NCI-H748 (cell line): ENCODE measurements around the gene DNMT3A.

Source experiments
- DNase-seq: peaks from one replicate; lab custom pipeline; 2025; ENCODE audit not compliant: unreplicated experiment; lab: John Stamatoyannopoulos, UW

DNMT3A gene

DNA sequence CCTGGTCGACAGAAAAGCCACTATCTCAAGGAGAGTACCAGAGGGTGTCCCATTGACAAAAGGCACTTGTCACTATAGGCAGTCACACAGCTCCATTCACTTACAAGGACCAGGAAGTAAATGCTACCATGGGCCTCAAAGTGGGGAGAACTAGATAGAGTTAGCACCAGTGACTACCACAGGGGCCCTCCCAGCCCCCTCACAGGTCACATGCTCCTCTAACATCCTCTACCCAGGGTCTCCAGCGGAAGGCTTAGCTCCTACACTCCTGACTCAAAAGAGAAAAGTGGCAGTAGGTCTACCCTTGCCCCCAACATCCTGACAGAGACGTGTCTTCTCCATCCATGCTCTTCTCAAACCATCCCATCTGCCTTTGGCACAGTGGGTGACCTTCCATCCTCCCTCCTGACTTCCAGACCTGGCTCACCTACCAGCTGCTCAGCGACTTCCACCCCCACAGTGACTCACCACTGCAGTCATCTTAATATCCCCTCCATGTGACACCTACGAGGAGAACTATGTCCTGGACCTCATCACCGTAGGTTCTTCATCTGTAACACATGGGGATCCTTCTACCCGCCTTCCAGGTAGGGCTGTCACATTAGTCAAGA, 5.6 kb upstream of the DNMT3A start:
- DNase-seq: no peak

DNA sequence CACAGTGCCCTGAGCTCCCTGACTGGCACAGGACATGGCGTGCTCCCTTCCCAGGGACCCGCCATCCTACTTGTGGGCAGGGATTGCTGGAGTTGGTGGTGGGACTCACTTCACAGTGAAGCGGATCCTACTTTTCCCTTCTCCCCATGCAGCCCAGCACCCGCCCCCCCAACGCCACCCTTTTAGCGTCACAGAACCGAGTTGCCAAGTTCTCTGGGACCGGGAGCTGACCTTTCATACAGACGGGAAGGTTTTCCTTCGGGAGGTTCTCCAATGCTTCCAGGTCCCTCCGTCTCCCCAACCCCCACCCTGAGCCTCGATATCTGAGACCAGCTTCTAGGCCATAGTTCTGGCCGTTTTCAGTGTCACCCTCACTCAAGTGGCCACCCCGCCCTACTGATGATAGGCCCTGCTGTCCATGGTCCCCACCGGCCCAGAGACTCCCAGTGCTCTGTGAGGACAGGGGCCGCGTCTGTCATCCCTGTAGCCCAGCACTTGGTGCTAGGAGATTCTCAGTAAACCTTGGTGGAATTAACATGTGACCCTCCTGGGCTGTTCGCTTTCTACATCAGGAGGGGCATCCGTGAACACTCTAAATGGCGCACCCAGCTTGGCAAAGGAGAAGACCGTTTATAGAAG, 1.6 kb upstream of the DNMT3A start:
- no peak for DNase-seq

DNA sequence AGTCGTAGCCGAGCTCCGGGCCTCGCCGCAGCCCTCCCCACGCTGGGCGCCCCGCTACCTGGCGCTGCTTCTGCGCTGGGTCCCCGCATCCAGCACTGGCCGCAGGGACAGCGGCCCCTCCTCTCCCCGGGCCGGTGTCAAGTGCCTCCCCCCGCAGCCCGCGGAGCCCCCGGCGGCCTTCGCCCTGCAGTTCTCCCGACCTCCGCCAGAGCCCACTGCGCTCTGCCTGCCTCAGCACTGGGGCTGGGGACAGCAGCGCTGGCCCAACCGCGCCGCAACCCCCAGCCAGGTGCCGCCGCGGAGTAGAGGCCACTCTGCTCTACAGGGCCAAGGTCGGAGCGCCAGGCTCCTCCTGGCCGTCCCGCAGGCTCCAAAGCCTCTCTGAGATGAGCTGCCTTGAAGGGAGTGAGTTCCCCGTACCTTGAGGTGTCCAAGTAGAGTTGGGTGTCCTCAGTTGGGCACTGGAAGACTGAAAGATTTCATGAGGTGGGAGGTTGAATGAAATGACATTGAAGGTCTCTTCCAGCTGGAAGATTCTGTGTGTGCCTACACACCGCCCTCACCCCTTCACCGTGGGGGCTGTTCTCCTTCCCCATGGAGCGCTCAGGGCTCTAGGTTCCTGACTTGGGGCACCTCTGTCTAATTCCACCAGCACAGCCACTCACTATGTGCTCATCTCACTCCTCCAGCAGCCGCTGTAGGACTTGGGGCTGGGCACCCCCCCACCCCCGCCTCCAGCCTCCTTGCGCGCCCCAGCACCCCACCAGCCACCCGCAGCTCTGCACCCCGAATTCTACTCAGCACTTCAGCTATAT, 854 bp upstream of the DNMT3A start:
- peak; percentile 87 for DNase-seq

DNA sequence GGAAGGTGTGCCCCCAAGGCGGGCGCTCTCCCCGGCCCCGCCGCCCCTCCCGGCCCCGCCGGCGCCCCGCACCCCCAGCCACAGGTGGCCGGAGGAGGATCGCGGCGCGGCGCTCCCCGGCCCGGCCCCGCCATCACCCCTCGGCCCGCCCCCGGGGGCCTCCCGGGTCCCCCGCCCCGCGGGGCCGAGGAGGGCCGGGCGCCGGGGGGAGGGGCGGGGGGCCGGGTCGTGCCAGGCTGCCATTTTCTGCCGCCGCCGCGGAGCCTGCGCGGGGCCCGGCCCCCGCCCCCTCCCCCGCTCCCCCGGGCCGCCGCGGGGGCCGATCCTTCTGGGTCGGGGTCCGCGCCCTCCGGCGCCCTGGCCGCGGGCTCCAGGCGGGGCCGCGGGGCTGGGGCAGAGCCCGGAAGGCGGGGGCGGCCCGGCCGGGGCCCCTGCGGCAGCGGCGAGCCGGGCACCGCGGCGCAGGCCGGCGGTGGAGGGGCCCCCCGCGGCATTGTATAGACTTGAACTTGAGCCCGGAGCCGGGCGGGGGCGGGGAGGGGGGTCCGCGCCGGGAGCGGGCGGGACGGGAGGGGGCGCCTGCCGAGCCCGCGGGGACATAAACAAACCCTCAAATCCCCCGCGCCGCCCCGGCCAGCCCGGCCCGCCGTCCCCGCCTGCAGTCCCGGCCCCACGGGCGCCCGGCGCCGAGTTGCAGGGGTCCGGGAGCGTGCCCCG, 556 bp downstream of the DNMT3A start:
- DNase-seq: peak; percentile 54

DNA sequence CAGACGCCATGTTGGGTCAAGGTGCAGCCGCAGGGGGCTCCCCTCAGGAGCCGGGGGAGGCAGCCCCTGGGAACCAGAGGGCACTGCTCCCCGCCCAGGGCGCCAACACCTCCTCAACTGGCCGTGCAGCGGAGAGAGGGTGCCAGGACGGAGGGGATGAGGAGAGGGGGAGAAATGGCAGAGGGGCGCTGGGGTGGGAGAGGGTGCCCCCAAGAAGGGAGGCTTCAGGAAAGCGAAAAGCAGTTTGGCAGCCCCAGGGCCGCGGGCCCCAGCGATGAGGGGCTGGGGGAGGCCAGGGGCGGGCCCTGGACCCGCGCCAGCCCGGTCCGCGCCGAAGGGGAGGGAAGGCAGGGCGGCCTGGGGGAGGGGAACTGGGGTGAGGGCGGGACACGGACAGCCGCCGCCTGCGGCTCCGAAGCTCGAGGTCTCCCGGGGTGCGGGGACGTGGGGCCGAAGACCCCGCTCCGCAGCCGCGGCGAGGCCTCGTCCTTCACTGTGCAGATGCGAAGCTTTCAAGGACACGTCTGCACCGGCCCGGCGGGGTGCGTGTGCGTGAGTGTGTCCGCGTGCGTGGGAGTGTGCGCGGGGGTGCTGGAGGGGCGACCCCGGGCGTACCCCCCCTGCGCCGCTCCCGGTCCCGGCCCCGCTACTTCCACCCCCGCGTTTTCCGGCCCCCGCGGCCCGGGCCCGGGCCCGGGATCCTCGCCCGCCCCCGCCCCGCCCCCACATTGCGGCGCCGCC, 1.4 kb downstream of the DNMT3A start:
- peak; percentile 69 for DNase-seq

DNA sequence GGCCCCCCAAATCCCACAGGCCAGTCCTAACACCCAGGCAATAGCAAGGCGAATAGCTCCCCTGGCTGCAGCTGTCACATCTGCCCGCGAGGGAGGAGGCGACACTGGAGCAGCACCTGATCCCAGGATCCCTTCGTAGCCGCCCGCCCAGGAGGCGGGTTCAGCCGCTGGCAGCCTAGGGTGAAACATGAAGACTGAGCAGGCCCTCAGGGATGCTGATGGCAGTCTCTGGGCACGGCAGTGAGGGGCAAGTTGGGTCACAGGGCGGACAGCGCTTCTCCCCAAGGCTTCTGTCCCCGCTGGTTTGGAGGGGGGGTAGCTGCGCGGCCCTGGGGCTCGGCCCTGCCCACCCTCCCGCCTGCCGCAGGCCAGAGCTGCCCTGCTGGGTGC, 1.9 kb downstream of the DNMT3A start:
- DNase-seq: peak; percentile 76

DNA sequence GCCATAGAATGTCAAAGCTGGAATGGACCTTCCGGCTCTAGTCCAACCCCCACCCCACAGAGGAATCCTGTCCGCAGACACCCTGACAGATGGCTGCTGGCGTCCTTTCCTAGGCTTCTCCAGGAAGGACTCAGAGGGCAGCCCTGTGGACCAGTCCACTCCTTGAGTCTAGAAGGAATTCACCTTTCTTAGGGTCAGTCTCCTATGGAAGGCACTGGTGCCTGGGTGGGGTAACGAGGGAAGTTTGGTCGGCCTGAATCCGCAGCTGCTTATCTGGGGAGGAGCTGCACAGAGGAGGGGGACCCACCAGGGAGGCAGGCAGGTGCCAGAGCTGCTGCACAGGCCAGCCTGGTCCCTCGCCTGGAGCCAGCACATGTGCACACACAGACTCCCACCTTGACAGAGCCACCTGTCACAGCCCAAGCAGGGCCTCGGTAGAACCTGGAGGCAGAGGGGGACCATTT, 2.5 kb downstream of the DNMT3A start:
- DNase-seq: no peak

DNA sequence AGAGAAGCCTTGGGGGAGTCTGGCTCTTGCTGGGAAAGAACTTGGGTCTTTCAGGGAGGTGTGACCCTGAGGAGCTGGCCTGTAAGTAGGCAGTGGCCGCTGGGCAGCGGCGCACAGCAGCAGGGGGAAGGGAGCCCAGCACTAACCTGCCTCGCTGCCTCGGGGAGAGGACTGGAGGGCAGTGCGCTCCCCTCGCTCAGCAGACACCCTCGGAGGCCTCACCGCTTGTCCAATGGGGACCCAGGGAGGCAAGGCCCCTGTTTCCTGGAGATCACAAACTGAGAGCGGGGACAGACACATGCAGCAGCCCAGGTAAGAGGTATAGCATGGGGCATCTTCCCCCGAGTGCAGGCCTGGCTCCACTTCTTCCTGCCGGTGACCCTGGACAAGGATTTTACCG, 3.3 kb downstream of the DNMT3A start:
- no peak for DNase-seq

DNA sequence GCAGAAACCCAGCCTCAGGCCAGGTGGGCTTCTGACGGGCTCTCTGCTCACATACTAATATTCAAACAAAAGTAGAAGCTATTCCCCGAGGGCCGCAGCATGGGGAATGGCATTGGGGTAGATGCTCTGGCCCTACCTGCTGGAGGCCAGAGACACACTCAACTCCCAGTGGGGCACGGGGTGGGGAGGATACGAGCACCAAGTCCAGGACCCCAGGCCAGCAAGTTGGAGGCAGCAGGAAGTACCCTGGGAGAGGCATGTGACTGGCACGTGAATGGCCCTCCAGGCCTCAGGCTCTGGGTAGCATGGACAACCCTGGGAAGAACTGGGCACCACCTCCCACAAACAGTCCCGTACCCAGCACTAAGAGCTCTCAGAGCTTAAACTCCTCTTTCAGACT, 3.8 kb downstream of the DNMT3A start:
- no peak for DNase-seq

DNA sequence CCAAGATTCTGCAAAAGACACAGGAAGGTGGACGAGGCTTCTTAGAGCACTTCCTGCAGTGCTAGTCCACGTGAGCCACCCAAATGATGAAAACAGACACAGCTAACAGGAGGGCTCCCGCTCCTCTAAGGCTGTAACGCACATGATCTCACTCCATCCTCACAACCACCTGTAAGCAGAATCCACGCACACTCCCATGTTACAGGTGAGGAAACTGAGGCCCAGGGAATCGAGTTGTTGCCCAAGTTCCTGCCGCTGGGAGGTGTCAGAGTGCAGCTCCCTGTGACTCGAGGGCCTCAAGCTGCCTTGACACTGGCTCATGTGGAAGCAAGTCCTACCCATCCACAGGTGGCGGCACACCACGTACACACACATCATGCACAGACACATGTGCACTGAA, 4.4 kb downstream of the DNMT3A start:
- DNase-seq: no peak

DNA sequence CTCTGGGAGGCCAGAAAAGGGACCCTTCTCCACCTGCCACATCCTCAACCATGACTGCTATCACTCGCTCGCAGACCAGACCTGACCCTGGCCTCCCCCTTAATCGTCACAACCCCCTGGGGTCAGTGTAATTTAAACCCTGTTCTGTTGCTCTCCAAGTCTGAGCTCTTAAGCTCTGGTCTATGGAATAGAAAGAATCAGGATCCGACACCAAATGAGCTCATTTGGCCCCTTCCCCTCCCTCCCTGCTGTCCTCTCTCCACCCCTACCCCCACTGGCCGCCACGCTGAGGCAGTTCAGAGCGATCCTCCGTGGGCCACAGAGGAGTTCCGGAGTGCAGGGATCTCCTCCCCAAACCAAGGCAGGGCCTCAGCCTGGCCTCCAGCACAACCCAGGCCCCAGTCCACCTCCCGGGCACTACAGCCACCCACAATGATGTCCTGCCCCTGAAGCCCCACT, 5.3 kb downstream of the DNMT3A start:
- no peak for DNase-seq

DNA sequence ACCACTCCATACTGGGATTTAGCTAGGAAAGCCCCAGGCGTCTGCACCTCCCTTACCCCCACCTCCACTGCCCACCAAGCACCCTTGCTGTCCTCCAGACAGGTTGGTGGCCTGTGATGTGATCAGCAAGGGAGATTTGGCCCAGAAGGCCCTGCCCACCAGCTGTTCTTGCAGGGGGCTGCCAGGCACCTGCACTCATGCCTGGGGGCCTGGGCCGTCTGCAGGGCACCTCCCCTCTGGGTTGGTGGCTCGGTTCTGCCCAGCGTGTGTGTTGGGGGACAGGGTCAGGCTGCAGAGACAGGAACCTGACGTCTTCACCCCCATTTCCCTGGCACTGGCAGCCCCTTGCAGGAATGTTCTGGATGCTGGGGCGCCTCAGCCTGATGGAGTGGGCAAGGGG, 5.8 kb downstream of the DNMT3A start:
- DNase-seq: no peak

DNA sequence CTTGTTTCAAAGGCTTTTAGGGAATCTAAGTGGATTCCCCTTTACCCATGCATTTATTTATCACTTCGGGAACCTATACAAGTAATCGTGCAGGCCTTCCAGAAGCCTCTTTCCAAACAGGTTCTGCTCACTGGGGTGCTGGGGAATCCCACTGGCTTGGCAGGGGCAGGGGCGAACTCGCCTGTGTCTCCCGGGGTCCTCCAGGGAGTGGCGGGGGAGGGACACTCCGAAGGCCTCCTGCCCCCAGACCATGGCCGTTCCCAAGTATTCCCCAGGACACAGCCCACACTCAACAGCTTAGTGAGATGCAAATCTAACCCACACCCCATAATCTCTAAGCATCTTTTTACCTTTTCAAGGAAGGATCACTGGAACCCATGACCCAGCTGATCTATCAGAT, 6.5 kb downstream of the DNMT3A start:
- no peak for DNase-seq

DNA sequence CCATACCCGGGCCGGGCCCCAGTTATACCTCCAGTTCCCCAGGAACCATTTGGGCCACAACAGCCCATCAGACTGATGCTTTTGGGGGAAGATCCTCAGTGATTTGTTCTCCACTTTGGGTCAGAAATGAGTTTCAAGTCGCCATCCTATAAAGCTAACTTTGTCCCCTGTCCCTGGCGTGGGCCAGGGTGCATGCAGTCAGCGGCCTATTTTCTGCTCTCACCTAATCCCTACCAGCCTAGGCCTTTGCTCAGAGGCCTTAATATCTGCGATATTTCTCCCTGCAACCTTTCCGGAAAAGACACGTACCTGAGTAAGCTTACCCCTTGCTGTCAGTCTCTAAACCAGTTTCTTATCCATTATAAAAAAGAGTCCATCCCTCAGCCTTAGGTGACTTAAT, 7.2 kb downstream of the DNMT3A start:
- no peak for DNase-seq

DNA sequence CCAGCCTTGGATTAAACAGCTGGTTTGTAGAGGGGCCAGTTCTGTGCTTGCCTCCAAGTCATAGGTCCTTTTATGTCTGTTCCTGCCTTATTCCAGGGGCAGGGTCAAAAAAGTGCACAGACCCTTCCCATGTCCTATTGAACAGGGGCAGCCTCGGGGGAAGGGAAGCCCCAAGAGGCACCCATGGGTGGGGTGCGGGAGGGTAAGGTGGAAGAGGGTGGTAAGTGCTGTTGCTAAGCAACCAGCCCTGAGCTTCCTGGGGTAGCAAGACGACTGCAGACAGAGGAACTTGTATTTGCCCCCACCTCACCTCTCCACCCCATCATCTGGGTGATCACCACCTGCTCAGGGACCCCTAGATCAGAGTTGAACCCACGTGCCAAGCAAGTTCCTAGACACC, 7.7 kb downstream of the DNMT3A start:
- DNase-seq: no peak

DNA sequence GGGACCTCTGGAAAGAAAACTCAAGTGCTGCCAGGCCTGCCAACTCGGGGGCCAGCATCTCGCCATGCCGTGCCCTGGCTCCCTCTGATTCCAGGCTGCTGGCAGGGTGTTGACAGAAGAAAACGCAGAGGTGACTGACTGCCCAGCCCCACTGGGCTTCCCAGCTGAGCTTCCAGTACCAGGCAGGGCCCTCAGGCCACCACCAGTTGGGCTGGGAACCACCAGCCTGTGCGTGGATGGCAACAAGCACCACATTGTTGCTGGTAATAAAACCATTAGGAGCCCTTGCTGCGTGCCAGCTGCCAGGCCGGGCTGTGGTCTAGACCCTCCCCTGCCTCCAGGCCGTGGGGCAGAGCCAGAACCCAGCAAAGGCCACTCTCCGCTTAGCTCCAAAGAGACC, 9.2 kb downstream of the DNMT3A start:
- DNase-seq: no peak

DNA sequence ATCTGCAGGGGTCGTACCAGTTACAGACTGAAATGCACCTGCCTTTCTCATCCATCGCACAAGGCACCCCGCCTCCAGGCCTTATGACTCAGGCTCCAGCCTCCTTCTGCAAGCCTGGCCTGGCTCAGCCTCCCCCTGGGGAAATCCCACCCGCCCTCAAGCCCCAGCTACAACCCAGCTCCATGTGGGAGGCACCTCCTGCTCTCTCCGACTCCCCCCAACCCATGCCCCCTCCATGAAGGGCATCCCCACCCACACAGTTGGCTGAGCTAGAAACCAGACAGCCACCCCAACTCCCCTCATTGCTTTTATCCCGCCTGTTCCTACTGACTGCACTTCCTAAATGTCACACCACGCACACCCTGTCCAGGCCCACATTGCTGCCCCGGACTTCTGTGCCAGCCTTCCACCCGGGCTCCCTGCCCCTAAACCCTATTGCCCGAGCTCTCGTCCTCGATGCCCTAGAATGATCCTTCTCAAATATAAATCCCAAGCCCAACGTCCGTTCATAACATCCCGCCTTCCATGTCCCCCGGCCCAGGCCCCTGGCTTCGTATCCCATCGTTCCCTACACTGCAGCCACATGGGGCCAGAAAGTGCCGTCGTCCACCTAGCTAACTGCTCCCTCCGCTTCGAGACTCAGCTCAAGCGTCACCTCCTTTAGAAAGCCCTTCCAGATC, 9.9 kb downstream of the DNMT3A start:
- DNase-seq: no peak

DNA sequence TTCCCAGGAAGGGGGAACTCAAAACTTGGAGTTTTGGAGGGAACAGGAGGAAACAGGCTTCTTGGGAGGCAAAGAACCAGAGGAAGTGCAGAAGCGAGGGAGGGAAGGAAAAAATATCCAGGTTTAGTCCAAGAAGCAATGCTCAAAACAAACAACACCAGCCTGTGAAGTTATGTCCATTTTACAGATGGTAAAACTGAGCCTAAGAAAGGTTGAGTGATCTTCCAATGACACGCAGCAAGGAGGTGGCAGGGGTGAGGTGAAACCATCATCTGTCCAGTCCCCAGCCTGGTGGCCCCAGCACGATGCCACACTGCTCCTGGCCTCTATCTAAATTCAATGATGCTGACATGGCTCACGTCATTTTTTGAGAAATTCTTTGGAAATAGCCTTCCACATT, 10.8 kb downstream of the DNMT3A start:
- no peak for DNase-seq

DNA sequence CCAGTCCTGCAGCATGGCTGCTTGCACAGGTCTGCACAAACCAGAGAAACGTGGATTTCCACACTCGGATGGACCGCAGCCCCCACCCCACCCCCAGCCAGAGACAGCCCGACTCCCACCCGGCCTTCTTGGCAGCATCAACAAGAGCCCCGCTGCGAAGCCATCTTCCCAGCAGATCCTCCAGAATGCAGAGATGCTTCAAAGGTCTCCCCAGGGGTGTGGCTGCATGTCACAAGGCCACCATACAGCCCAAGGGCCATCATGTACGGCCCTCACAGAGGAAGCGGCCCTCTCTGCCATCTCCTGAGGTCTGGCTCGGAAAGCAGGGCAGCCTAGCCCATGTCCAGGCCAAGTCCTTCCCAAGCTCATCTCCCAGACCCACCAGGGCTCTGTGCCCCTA, 11.5 kb downstream of the DNMT3A start:
- DNase-seq: no peak
